ENCODE data around the gene PSPH. TPM values are rescaled to one million over a fixed set of nuclear protein-coding genes. Genes with fewer than 3 reads are reported as not detected.

The PSPH gene
- polyA plus RNA-seq, 1 donor (not counting 4 experiments of a cell fraction or from before 2014, with no cell fraction given): 21.6 TPM

GRCh38 chr7:55964261-55965099, 86.8 kb downstream of the PSPH start, which contains the start of gene NIPSNAP2:
Gene NIPSNAP2 (plus strand): TSS chr7:55964585. CDS start chr7:55964610, 25 bp downstream.
- dilution Hi-C loops (cut with MboI; ENCODE audit: extremely low pct_ligation_motif_present, low sequenced_read_pairs): no loop called here
- H3K4me1 ChIP-seq (ENCODE audit: control insufficient read depth, extremely low read depth, insufficient read depth, low read length): peaks cover 22% of the 10 kb centered on the region
- FAIRE-seq: no peak
- H3K4me2 ChIP-seq (ENCODE audit: control insufficient read depth, extremely low read depth, insufficient read depth, low read depth, low read length): peak within 1 kb of the TSS; percentile 78
- peak within 1 kb of the TSS; percentile 47 to 82 (median 58) for H3K4me3 ChIP-seq (ENCODE audit: control insufficient read depth in 2 of 3, extremely low read depth in 1 of 3, insufficient read depth in 2 of 3, low read depth in 1 of 3, low read length in 3 of 3)
- peak within 1 kb of the TSS; percentile 75 for H2AFZ ChIP-seq (ENCODE audit: control insufficient read depth, low read length)
- no peaks in the 10 kb centered on the region for H3K27me3 ChIP-seq (ENCODE audit: control insufficient read depth, extremely low read depth, insufficient read depth, low read length)
- no peaks in the 10 kb centered on the region for H4K20me1 ChIP-seq (ENCODE audit: control insufficient read depth, extremely low read depth, insufficient read depth, low read length)
- H3K79me2 ChIP-seq (ENCODE audit: control insufficient read depth, insufficient read depth, low read length): peaks cover 8% of the 10 kb centered on the region
- no peak for DNase-seq (ENCODE audit: low read depth, low spot score)
- H3K27ac ChIP-seq (ENCODE audit: control insufficient read depth, insufficient read depth, low read length): peak within 1 kb of the TSS; percentile 67
- H3K36me3 ChIP-seq (ENCODE audit: control insufficient read depth in 2 of 2, extremely low read depth in 1 of 2, insufficient read depth in 2 of 2, low read length in 2 of 2): peaks cover 0 to 2% of the 10 kb centered on the region in 2 experiments
- peak within 1 kb of the TSS; percentile 82 for H3K9ac ChIP-seq (ENCODE audit: control insufficient read depth, extremely low read depth, insufficient read depth, low read length)
- H3K9me3 ChIP-seq (ENCODE audit: control insufficient read depth, low read depth, low read length): no peaks in the 10 kb centered on the region
- TF ChIP-seq, protein P1, sequence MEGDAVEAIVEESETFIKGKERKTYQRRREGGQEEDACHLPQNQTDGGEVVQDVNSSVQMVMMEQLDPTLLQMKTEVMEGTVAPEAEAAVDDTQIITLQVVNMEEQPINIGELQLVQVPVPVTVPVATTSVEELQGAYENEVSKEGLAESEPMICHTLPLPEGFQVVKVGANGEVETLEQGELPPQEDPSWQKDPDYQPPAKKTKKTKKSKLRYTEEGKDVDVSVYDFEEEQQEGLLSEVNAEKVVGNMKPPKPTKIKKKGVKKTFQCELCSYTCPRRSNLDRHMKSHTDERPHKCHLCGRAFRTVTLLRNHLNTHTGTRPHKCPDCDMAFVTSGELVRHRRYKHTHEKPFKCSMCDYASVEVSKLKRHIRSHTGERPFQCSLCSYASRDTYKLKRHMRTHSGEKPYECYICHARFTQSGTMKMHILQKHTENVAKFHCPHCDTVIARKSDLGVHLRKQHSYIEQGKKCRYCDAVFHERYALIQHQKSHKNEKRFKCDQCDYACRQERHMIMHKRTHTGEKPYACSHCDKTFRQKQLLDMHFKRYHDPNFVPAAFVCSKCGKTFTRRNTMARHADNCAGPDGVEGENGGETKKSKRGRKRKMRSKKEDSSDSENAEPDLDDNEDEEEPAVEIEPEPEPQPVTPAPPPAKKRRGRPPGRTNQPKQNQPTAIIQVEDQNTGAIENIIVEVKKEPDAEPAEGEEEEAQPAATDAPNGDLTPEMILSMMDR (optimal IDR thresholded peaks at IDR 0.05 in 1 of 3, IDR thresholded peaks at IDR 0.05 in 1 of 3, conservative IDR thresholded peaks at IDR 0.05 in 1 of 3; ENCODE audit: extremely low read depth in 1 of 3, insufficient read depth in 2 of 3, low read length in 3 of 3): peak in 1 of 3 experiments; percentile 73
- no peak for TF ChIP-seq EZH2 (IDR thresholded peaks at IDR 0.05; ENCODE audit: low read length)
- H3K9me1 ChIP-seq (ENCODE audit: control insufficient read depth, extremely low read depth, insufficient read depth, low read length): no peaks in the 10 kb centered on the region

GRCh38 chr7:55963584-55964168, 87.6 kb downstream of the PSPH start:
- peak overlapping the region; percentile 78 for H3K4me2 ChIP-seq (ENCODE audit: control insufficient read depth, extremely low read depth, insufficient read depth, low read depth, low read length)
- FAIRE-seq: no peak
- H3K9me3 ChIP-seq (ENCODE audit: control insufficient read depth, low read depth, low read length): no peaks in the 10 kb centered on the region
- H3K27me3 ChIP-seq (ENCODE audit: control insufficient read depth, extremely low read depth, insufficient read depth, low read length): no peaks in the 10 kb centered on the region
- peak overlapping the region; percentile 65 for H2AFZ ChIP-seq (ENCODE audit: control insufficient read depth, low read length)
- peak overlapping the region; percentile 82 for H3K9ac ChIP-seq (ENCODE audit: control insufficient read depth, extremely low read depth, insufficient read depth, low read length)
- TF ChIP-seq EZH2 (IDR thresholded peaks at IDR 0.05; ENCODE audit: low read length): no peak
- TF ChIP-seq, protein P1 (optimal IDR thresholded peaks at IDR 0.05 in 1 of 3, IDR thresholded peaks at IDR 0.05 in 1 of 3, conservative IDR thresholded peaks at IDR 0.05 in 1 of 3; ENCODE audit: extremely low read depth in 1 of 3, insufficient read depth in 2 of 3, low read length in 3 of 3): no peak
- dilution Hi-C loops (cut with MboI; ENCODE audit: extremely low pct_ligation_motif_present, low sequenced_read_pairs): no loop called here
- H3K4me3 ChIP-seq (ENCODE audit: control insufficient read depth in 2 of 3, extremely low read depth in 1 of 3, insufficient read depth in 2 of 3, low read depth in 1 of 3, low read length in 3 of 3): peak overlapping the region; percentile 40 to 50 (median 48)
- no peaks in the 10 kb centered on the region for H3K9me1 ChIP-seq (ENCODE audit: control insufficient read depth, extremely low read depth, insufficient read depth, low read length)
- peaks cover 0 to 2% of the 10 kb centered on the region in 2 experiments for H3K36me3 ChIP-seq (ENCODE audit: control insufficient read depth in 2 of 2, extremely low read depth in 1 of 2, insufficient read depth in 2 of 2, low read length in 2 of 2)
- peaks cover 4% of the 10 kb centered on the region for H3K79me2 ChIP-seq (ENCODE audit: control insufficient read depth, insufficient read depth, low read length)
- H4K20me1 ChIP-seq (ENCODE audit: control insufficient read depth, extremely low read depth, insufficient read depth, low read length): no peaks in the 10 kb centered on the region
- no peak for DNase-seq (ENCODE audit: low read depth, low spot score)
- H3K4me1 ChIP-seq (ENCODE audit: control insufficient read depth, extremely low read depth, insufficient read depth, low read length): peaks cover 22% of the 10 kb centered on the region
- no peak overlapping the region for H3K27ac ChIP-seq (ENCODE audit: control insufficient read depth, insufficient read depth, low read length)

Data from keratinocyte (primary cell).